Measurements from ENCODE around the gene SMURF2. TPM values are rescaled to one million over a fixed set of nuclear protein-coding genes. Genes with fewer than 3 reads are reported as not detected.

Gene SMURF2
- total RNA-seq, 1 experiment from 2014 or later: 57.6 TPM

GRCh38 chr17:64591944-64592343 is 70.2 kb downstream of the SMURF2 start:
- Histone ChIP-seq H3K9me3 (ENCODE audit: insufficient read depth, low read depth) (no peaks in the 10 kb centered on the region), H4K20me1 (ENCODE audit: insufficient read depth) (peaks cover 26% of the 10 kb centered on the region), H3F3A (ENCODE audit: insufficient read depth, low read depth) (peaks cover 62% of the 10 kb centered on the region), H3K79me2 (ENCODE audit: low read depth) (peaks cover 30% of the 10 kb centered on the region), H3K4me3 (no peak overlapping the region), H3K9me2 (ENCODE audit: insufficient read depth) (no peaks in the 10 kb centered on the region), H3K36me3 (ENCODE audit: low read depth) (peaks cover 48% of the 10 kb centered on the region), H3K4me1 (replicated peaks; ENCODE audit: insufficient read depth) (no peaks in the 10 kb centered on the region), H3K27me3 (ENCODE audit: insufficient read depth, low read depth) (no peaks in the 10 kb centered on the region), H2AFZ (no peak overlapping the region), H3K27ac (no peak overlapping the region), H3K4me2 (no peak overlapping the region)
- TF ChIP-seq CTCF (conservative IDR thresholded peaks at IDR 0.05) (no peak), EZH2 (IDR thresholded peaks at IDR 0.05; ENCODE audit: low read depth) (no peak)
- CTCF ChIA-PET: no interaction called here
- BruUV-seq (replicated peaks): no TSS peak
- intact Hi-C loops (cut with micrococcal nuclease; ENCODE audit: unreplicated experiment): no loop called here
- no peak for DNase-seq
- POLR2A ChIA-PET (ENCODE audit: unreplicated experiment): no interaction called here

- H3K27me3 ChIP-seq (ENCODE audit: insufficient read depth, low read depth): no peaks in the 10 kb centered on the region
- no peaks in the 10 kb centered on the region for H3K9me3 ChIP-seq (ENCODE audit: insufficient read depth, low read depth)
- H3K36me3 ChIP-seq (ENCODE audit: low read depth): peaks cover 42% of the 10 kb centered on the region
- no peaks in the 10 kb centered on the region for H3K9me2 ChIP-seq (ENCODE audit: insufficient read depth)
- H3F3A ChIP-seq (ENCODE audit: insufficient read depth, low read depth): peaks cover 41% of the 10 kb centered on the region
- CTCF ChIA-PET: no interaction called here
- no peak for TF ChIP-seq CTCF (conservative IDR thresholded peaks at IDR 0.05)
- no peak for TF ChIP-seq EZH2 (IDR thresholded peaks at IDR 0.05; ENCODE audit: low read depth)
- H3K79me2 ChIP-seq (ENCODE audit: low read depth): 0 out of 2 replicates have a peak, but pooled peaks cover 8% of the 10 kb centered on the region
- H3K4me3 ChIP-seq: no peak overlapping the region
- H4K20me1 ChIP-seq (ENCODE audit: insufficient read depth): peaks cover 31% of the 10 kb centered on the region
- POLR2A ChIA-PET (ENCODE audit: unreplicated experiment): no interaction called here
- no peaks in the 10 kb centered on the region for H3K4me1 ChIP-seq (replicated peaks; ENCODE audit: insufficient read depth)
- intact Hi-C loops (cut with micrococcal nuclease; ENCODE audit: unreplicated experiment): loop anchor here (10.0 kb wide), 1 partner anchor 170 kb away; no protein-coding TSS in a partner anchor
- H3K27ac ChIP-seq: no peak overlapping the region
- BruUV-seq (replicated peaks): no TSS peak
- H3K4me2 ChIP-seq: no peak overlapping the region
- no peak overlapping the region for H2AFZ ChIP-seq
- no peak for DNase-seq
Measured at GRCh38 chr17:64585146-64585545, 77.0 kb downstream of the SMURF2 start.

DNA sequence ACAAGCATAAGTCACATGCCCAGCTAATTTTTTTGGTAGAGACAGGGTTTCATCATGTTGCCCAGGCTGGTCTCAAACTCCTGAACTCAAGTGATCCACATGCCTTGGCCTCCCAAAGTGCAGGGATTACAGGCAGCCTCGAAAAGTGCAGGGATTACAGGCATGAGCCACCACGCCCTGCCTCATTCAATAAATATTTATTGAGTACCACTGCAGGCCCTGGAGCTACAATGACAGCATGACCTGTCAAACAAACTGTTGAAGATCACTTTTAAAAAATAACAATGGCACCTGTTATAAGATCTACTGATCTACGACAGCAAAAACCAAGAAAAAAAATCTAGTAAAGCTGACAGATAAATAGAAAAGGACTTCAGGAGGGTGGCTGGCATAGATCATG is 79.1 kb downstream of the SMURF2 start:
- TF ChIP-seq EZH2 (IDR thresholded peaks at IDR 0.05; ENCODE audit: low read depth): no peak
- no peak for TF ChIP-seq CTCF (conservative IDR thresholded peaks at IDR 0.05)
- ChIA-PET POLR2A (ENCODE audit: unreplicated experiment) (no interaction called here), CTCF (no interaction called here)
- Histone ChIP-seq H3K27ac (no peak overlapping the region), H4K20me1 (ENCODE audit: insufficient read depth) (peaks cover 26% of the 10 kb centered on the region), H3K4me2 (no peak overlapping the region), H3K9me2 (ENCODE audit: insufficient read depth) (no peaks in the 10 kb centered on the region), H3K4me3 (no peak overlapping the region), H3K79me2 (ENCODE audit: low read depth) (0 out of 2 replicates have a peak, but pooled peaks cover 8% of the 10 kb centered on the region), H3K27me3 (ENCODE audit: insufficient read depth, low read depth) (no peaks in the 10 kb centered on the region), H3K4me1 (replicated peaks; ENCODE audit: insufficient read depth) (no peaks in the 10 kb centered on the region), H3K36me3 (ENCODE audit: low read depth) (peaks cover 54% of the 10 kb centered on the region), H3F3A (ENCODE audit: insufficient read depth, low read depth) (peaks cover 40% of the 10 kb centered on the region), H2AFZ (no peak overlapping the region), H3K9me3 (ENCODE audit: insufficient read depth, low read depth) (no peaks in the 10 kb centered on the region)
- no TSS peak for BruUV-seq (replicated peaks)
- intact Hi-C loops (cut with micrococcal nuclease; ENCODE audit: unreplicated experiment): loop anchor here (10.0 kb wide), 1 partner anchor 172 kb away; no protein-coding TSS in a partner anchor
- DNase-seq: no peak

Data from PC-9 (cell line).